Glutamatergic neuron (in vitro differentiated cells): Measurements from ENCODE around the gene CALML6. TPM values are rescaled to one million over a fixed set of nuclear protein-coding genes. Genes with fewer than 3 reads are reported as not detected.

Experiments used
- DNase-seq: peaks from one replicate; pipeline ENCODE4 v3.0.0; 2022
- H3K27ac Mint-ChIP-seq: one replicate; pipeline ENCODE4 v1.8.0; 2020; ENCODE audit warnings: mild to moderate bottlenecking, mixed read lengths, inconsistent platforms; ENCODE audit not compliant: unreplicated experiment
- H3K27me3 Mint-ChIP-seq: one replicate; pipeline ENCODE4 v1.8.0; 2020; ENCODE audit warnings: mild to moderate bottlenecking, moderate library complexity, mixed read lengths, inconsistent platforms; ENCODE audit not compliant: unreplicated experiment
- H3K36me3 Mint-ChIP-seq: one replicate; pipeline ENCODE4 v1.8.0; 2020; ENCODE audit warnings: mild to moderate bottlenecking, mixed read lengths, inconsistent platforms; ENCODE audit not compliant: unreplicated experiment
- H3K4me1 Mint-ChIP-seq: one replicate; pipeline ENCODE4 v1.8.0; 2020; ENCODE audit warnings: mild to moderate bottlenecking, low read depth, mixed read lengths, inconsistent platforms; ENCODE audit not compliant: unreplicated experiment
- H3K4me3 Mint-ChIP-seq: one replicate; pipeline ENCODE4 v1.8.0; 2020; ENCODE audit warnings: mild to moderate bottlenecking, mixed read lengths, inconsistent platforms; ENCODE audit not compliant: unreplicated experiment
- H3K9me3 Mint-ChIP-seq: one replicate; pipeline ENCODE4 v1.8.0; 2020; ENCODE audit warnings: mild to moderate bottlenecking, moderate library complexity, mixed read lengths, inconsistent platforms; ENCODE audit not compliant: unreplicated experiment
- CTCF ChIP-seq: fragments of 200-600 bp; sonication (generic); IDR thresholded peaks from one replicate; pipeline ENCODE4 v1.5.0; 2021; ENCODE audit not compliant: partially characterized antibody, unreplicated experiment
- total RNA-seq: library from RNA; stranded (reverse); fragmentation: NEBNext Ultra II Directional; extraction: Animal tissue kit (Norgen Biotek cat#: 25700); gene quantifications from one replicate; pipeline ENCODE4 v1.2.1, GENCODE V29; 2021; ENCODE audit not compliant: unreplicated experiment

CALML6 gene
- total RNA-seq, 1 donor from 2014 or later = 5.2 TPM

GRCh38 chr1:1899967-1900327 is 15.1 kb upstream of the CALML6 start:
- H3K27me3 Mint-ChIP-seq = peaks cover under 1% of the 10 kb centered on the region
- TF ChIP-seq CTCF = no peak

GRCh38 chr1:1900883-1901640 is 14.0 kb upstream of the CALML6 start:
- Mint-ChIP-seq H3K4me3 (no peak overlapping the region), H3K27ac (no peak overlapping the region), H3K4me1 (peaks cover under 1% of the 10 kb centered on the region), H3K36me3 (no peaks in the 10 kb centered on the region), H3K27me3 (no peaks in the 10 kb centered on the region), H3K9me3 (no peaks in the 10 kb centered on the region)
- no peak for DNase-seq
- TF ChIP-seq CTCF = no peak

More at GRCh38 chr1:1899967-1900327, 15.1 kb upstream of the CALML6 start:
- no peak for DNase-seq
- H3K4me1 Mint-ChIP-seq = peaks cover 5% of the 10 kb centered on the region
- no peaks in the 10 kb centered on the region for H3K36me3 Mint-ChIP-seq
- no peak overlapping the region for H3K27ac Mint-ChIP-seq
- no peaks in the 10 kb centered on the region for H3K9me3 Mint-ChIP-seq
- no peak overlapping the region for H3K4me3 Mint-ChIP-seq

GRCh38 chr1:1901641-1902294 is 13.3 kb upstream of the CALML6 start:
- H3K36me3 Mint-ChIP-seq = no peaks in the 10 kb centered on the region

GRCh38 chr1:1903224-1903623 is 11.8 kb upstream of the CALML6 start:
- TF ChIP-seq CTCF = no peak
- Mint-ChIP-seq H3K9me3 (no peaks in the 10 kb centered on the region), H3K4me3 (no peak overlapping the region), H3K27ac (no peak overlapping the region), H3K4me1 (peaks cover 4% of the 10 kb centered on the region), H3K27me3 (peaks cover 2% of the 10 kb centered on the region), H3K36me3 (no peaks in the 10 kb centered on the region)
- no peak for DNase-seq

More at GRCh38 chr1:1901641-1902294, 13.3 kb upstream of the CALML6 start:
- H3K4me1 Mint-ChIP-seq = peaks cover 4% of the 10 kb centered on the region
- TF ChIP-seq CTCF = no peak
- no peak for DNase-seq
- H3K4me3 Mint-ChIP-seq = no peak overlapping the region
- H3K9me3 Mint-ChIP-seq = no peaks in the 10 kb centered on the region
- H3K27me3 Mint-ChIP-seq = peaks cover 2% of the 10 kb centered on the region
- no peak overlapping the region for H3K27ac Mint-ChIP-seq
